22Rv1 (cell line): ENCODE data around the gene NPTXR.

ENCODE experiments used
- CTCF ChIP-seq: fragments of 450-650 bp; IDR thresholded peaks from 2 replicates; pipeline ENCODE4 v1.5.1; 2017; ENCODE audit warnings: mild to moderate bottlenecking
- ZFX ChIP-seq: fragments of 450-650 bp; IDR thresholded peaks from 2 replicates; pipeline ENCODE4 v1.6.1; 2017; ENCODE audit warnings: antibody characterized with exemption, borderline replicate concordance

DNA sequence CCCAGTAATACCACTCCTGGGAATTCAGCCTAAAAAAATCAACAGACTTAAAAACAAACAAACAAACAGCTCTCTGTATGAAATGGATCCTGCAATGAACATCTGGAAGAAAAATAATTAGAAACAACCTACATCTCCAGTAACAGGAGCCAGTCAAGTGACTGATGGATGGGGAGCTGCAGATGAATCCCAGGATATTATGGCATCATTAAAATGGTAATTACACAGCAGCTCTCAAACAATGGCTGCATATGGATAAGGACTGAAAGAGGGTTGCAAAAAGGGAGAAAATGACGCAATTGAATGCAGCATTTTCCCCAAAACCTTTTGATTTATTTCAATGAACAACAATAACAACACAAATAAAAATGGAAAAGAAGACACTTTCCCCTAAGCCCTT lies 4.1 kb downstream of the NPTXR start:
- TF ChIP-seq CTCF (no peak), ZFX (no peak)
